ENCODE data around the gene PCNP.
A peak's percentile ranks its signal among the peaks of the same experiment; 100 is the strongest.
"Not testable (repeated sequence)": the region's sequence is repeated elsewhere in the genome, so short reads cannot be mapped to it uniquely, and the experiment has no call there.

PCNP gene

GRCh38 chr3:101573449-101574387, at the start of gene PCNP:
Gene PCNP (plus strand): TSS chr3:101574180. CDS start chr3:101574216, 36 bp downstream.
- DNase-seq (ENCODE audit: low read depth in 2 of 2), result peak; percentile 98 to 99

GRCh38 chr3:101527441-101527840, 46.5 kb upstream of the PCNP start:
- no peak for DNase-seq (ENCODE audit: low read depth in 2 of 2)

GRCh38 chr3:101527906-101528305, 46.1 kb upstream of the PCNP start:
- no peak for DNase-seq (ENCODE audit: low read depth in 2 of 2)

GRCh38 chr3:101529816-101530685, 43.9 kb upstream of the PCNP start:
- no peak for DNase-seq (ENCODE audit: low read depth in 2 of 2)

- DNase-seq (ENCODE audit: low read depth in 2 of 2), result no peak
Observed at GRCh38 chr3:101530686-101531047, 43.3 kb upstream of the PCNP start.

GRCh38 chr3:101531473-101532086, 42.4 kb upstream of the PCNP start:
- no peak for DNase-seq (ENCODE audit: low read depth in 2 of 2)

GRCh38 chr3:101532783-101533602, 41.0 kb upstream of the PCNP start:
- no peak for DNase-seq (ENCODE audit: low read depth in 2 of 2)

GRCh38 chr3:101533603-101533968, 40.4 kb upstream of the PCNP start:
- no peak for DNase-seq (ENCODE audit: low read depth in 2 of 2)

GRCh38 chr3:101535221-101535620, 38.8 kb upstream of the PCNP start:
- no peak for DNase-seq (ENCODE audit: low read depth in 2 of 2)

- DNase-seq (ENCODE audit: low read depth in 2 of 2), result no peak
Observed at GRCh38 chr3:101536266-101536665, 37.7 kb upstream of the PCNP start.

- DNase-seq (ENCODE audit: low read depth in 2 of 2), result not testable (repeated sequence)
Observed at GRCh38 chr3:101536955-101537354, 37.0 kb upstream of the PCNP start.

GRCh38 chr3:101542957-101543356, 31.0 kb upstream of the PCNP start:
- DNase-seq (ENCODE audit: low read depth in 2 of 2), result no peak

GRCh38 chr3:101544161-101544850, 29.7 kb upstream of the PCNP start:
- no peak for DNase-seq (ENCODE audit: low read depth in 2 of 2)

GRCh38 chr3:101548527-101549105, 25.4 kb upstream of the PCNP start:
- no peak for DNase-seq (ENCODE audit: low read depth in 2 of 2)

- DNase-seq (ENCODE audit: low read depth in 2 of 2), result no peak
Observed at GRCh38 chr3:101549473-101549872, 24.5 kb upstream of the PCNP start.

GRCh38 chr3:101551359-101552081, 22.5 kb upstream of the PCNP start:
- DNase-seq (ENCODE audit: low read depth in 2 of 2), result not testable (repeated sequence)

- DNase-seq (ENCODE audit: low read depth in 2 of 2), result not testable (repeated sequence)
Observed at GRCh38 chr3:101553381-101553780, 20.6 kb upstream of the PCNP start.

GRCh38 chr3:101556064-101556463, 17.9 kb upstream of the PCNP start:
- no peak for DNase-seq (ENCODE audit: low read depth in 2 of 2)

- peak; percentile 79 to 85 for DNase-seq (ENCODE audit: low read depth in 2 of 2)
Observed at GRCh38 chr3:101561630-101562328, 12.2 kb upstream of the PCNP start, which contains the start of gene TRMT10C. Gene TRMT10C (plus strand): TSS chr3:101561868. CDS start chr3:101564782, 2,914 bp downstream.

Data from fibroblast of skin of left quadriceps (primary cell).